Epithelial cell of umbilical artery (primary cell): ENCODE results near the gene MVK. TPM values are rescaled to one million over a fixed set of nuclear protein-coding genes. Genes with fewer than 3 reads are reported as not detected.

Experiments used
- total RNA-seq: library from RNA; depleted of rRNA; stranded (reverse); fragments of >200 nt; gene quantifications from 2 replicates; pipeline ENCODE4 v1.2.3, GENCODE V29; 2014

Gene MVK
- total RNA-seq = 22.8 and 30.5 TPM in 2 replicates

DNA sequence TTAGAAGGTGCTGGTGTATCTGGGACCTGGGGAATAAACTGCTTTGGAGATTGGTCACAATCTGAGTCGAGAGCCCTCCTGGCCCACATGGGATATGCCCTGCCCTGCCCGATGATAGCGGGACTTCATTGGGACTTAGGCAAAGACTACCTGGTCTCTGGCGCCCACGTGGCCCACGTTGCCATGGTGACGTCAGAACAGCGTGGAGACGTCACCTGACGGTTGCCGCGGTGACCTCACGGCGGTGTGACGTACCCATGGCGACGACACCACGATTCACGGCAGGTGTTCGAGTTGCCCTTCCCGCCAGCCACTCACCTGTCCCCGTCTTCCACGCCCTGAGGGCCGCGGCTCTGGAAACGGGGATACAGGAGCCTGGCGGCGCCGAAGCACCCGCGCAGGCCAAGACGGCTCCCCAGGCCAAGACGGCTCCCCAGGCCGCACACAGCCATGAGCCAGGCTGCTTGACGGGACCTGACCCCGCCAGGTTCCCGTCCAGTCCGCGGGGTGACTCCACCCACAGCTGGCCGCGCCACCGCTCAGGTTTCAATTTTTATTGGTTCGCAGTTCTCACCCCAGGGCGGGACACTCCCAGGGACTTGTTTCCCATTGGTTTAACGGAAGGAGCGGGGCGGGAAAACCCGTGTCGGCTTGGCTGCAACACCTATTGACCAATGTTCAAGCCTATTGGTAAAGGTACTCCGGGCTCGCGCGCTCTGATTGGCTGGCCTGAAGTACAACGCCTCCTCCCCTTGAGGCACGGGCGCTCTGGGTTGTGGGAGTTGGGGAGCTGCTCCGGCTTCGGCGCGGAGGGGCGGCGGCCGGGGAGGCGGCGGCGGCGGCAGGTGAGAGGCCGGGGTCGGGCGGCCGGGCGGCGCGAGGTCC is at the start of gene MVK, which contains the start of gene MMAB:
Gene MVK (plus strand): TSS at position 766 of the 885 bp plus-strand sequence. CDS start 1,029 bp downstream, outside the sequence.
Gene MMAB (minus strand): TSS at position 476 of the 885 bp plus-strand sequence. CDS start 24 bp downstream, at position 452.

Other genes with a start within 250 kb of the MVK start
- not detected in 2 replicates for gene MYO1H, start 225.9 kb upstream of the MVK start, total RNA-seq
- gene KCTD10, start 96.5 kb upstream of the MVK start, total RNA-seq = 62.3 and 98.4 TPM in 2 replicates
- gene UBE3B, start 96.2 kb upstream of the MVK start, total RNA-seq = 39.3 and 41.9 TPM in 2 replicates
- gene MMAB, start 290 bp upstream of the MVK start, total RNA-seq = 40.6 and 49.2 TPM in 2 replicates
- 0.15 and 0.32 TPM in 2 replicates for gene FAM222A, start 140.0 kb downstream of the MVK start, total RNA-seq